Ammon's horn (tissue), 1 donor: ENCODE results near the gene MYOCD.

Experiments
- DNase-seq: peaks from one replicate; pipeline ENCODE4 v3.0.0-alpha.2; 2016; ENCODE audit warnings: low spot score

MYOCD gene

GRCh38 chr17:12641084-12641483 is 24.6 kb upstream of the MYOCD start:
- no peak for DNase-seq

- no peak for DNase-seq
These were observed 23.7 kb upstream of the MYOCD start for GRCh38 chr17:12642034-12642433.

GRCh38 chr17:12643822-12644221 is 21.9 kb upstream of the MYOCD start:
- no peak for DNase-seq

- DNase-seq, result no peak
These were observed 21.1 kb upstream of the MYOCD start for GRCh38 chr17:12644623-12645022.

- no peak for DNase-seq
These were observed 18.8 kb upstream of the MYOCD start for GRCh38 chr17:12646761-12647422.

GRCh38 chr17:12648498-12648897 is 17.2 kb upstream of the MYOCD start:
- DNase-seq, result no peak

- no peak for DNase-seq
These were observed 9.8 kb upstream of the MYOCD start for GRCh38 chr17:12655936-12656335.

- DNase-seq, result no peak
These were observed 9.3 kb upstream of the MYOCD start for GRCh38 chr17:12656354-12656753.

GRCh38 chr17:12659500-12659899 is 6.2 kb upstream of the MYOCD start:
- no peak for DNase-seq

- no peak for DNase-seq
These were observed 1.4 kb upstream of the MYOCD start for GRCh38 chr17:12664252-12664651.

GRCh38 chr17:12664894-12665262 is 812 bp upstream of the MYOCD start:
- no peak for DNase-seq

- no peak for DNase-seq
These were observed 1.0 kb downstream of the MYOCD start for GRCh38 chr17:12666718-12667117.

- peak; percentile 69 for DNase-seq
These were observed 1.7 kb downstream of the MYOCD start for GRCh38 chr17:12667299-12667958.

GRCh38 chr17:12671906-12672305 is 6.2 kb downstream of the MYOCD start:
- DNase-seq, result no peak

- DNase-seq, result no peak
These were observed 7.3 kb downstream of the MYOCD start for GRCh38 chr17:12672947-12673346.

GRCh38 chr17:12673788-12674187 is 8.1 kb downstream of the MYOCD start:
- DNase-seq, result no peak

GRCh38 chr17:12680407-12680897 is 14.8 kb downstream of the MYOCD start:
- no peak for DNase-seq

- DNase-seq, result no peak
These were observed 15.3 kb downstream of the MYOCD start for GRCh38 chr17:12680993-12681392.

GRCh38 chr17:12683299-12683698 is 17.6 kb downstream of the MYOCD start:
- DNase-seq, result no peak

GRCh38 chr17:12686486-12686885 is 20.8 kb downstream of the MYOCD start:
- DNase-seq, result no peak

GRCh38 chr17:12688382-12688781 is 22.7 kb downstream of the MYOCD start:
- DNase-seq, result no peak

GRCh38 chr17:12691173-12691572 is 25.5 kb downstream of the MYOCD start:
- DNase-seq, result peak; percentile 49

- no peak for DNase-seq
These were observed 27.9 kb downstream of the MYOCD start for GRCh38 chr17:12693640-12694039.

- DNase-seq, result no peak
These were observed 40.4 kb downstream of the MYOCD start for GRCh38 chr17:12706070-12706469.
